CD14-positive monocyte (primary cell): Measurements from ENCODE around the gene C2orf81. TPM values are rescaled to one million over a fixed set of nuclear protein-coding genes. Genes with fewer than 3 reads are reported as not detected.

Experiments
- DNase-seq, 3 donors: peaks; one replicate each; pipeline ENCODE4 v3.0.0-alpha.2; 2011 to 2022
- H2AFZ ChIP-seq: 2 replicates; pipeline ENCODE4 v1.6.0; 2012; ENCODE audit warnings: mild to moderate bottlenecking, low read depth, low read length, inconsistent platforms; ENCODE audit not compliant: insufficient read depth, poor library complexity, severe bottlenecking
- H3K27ac ChIP-seq, 2 donors: 1 replicate in 1 of 2; 2 replicates in 1 of 2; pipeline ENCODE4 v1.5.1; 2012 to 2013; ENCODE audit warnings: low read length in 2 of 2, control low read depth in 1 of 2, inconsistent platforms in 1 of 2, low read depth in 1 of 2, mild to moderate bottlenecking in 1 of 2
- H3K27me3 ChIP-seq, 2 donors: one replicate each; pipeline versions ENCODE4 v1.6.0 to v1.6.1; 2011 to 2013; ENCODE audit warnings: low read length in 2 of 2; ENCODE audit not compliant: control insufficient read depth in 2 of 2, insufficient read depth in 2 of 2
- H3K36me3 ChIP-seq, 2 donors: replicated peaks in 1 of 2; 1 replicate in 1 of 2; 2 replicates in 1 of 2; pipeline versions ENCODE4 v1.5.1 to v1.6.1; 2012 to 2013; ENCODE audit warnings: low read length in 2 of 2, control low read depth in 1 of 2, inconsistent platforms in 1 of 2, mild to moderate bottlenecking in 1 of 2; ENCODE audit not compliant: insufficient read depth in 2 of 2, control insufficient read depth in 1 of 2
- H3K4me1 ChIP-seq, 2 donors: 1 replicate in 1 of 2; 2 replicates in 1 of 2; pipeline versions ENCODE4 v1.5.1 to v1.6.1; 2012 to 2013; ENCODE audit warnings: low read length in 2 of 2, control low read depth in 1 of 2, inconsistent platforms in 1 of 2, mild to moderate bottlenecking in 1 of 2, moderate library complexity in 1 of 2; ENCODE audit not compliant: insufficient read depth in 2 of 2, control insufficient read depth in 1 of 2
- H3K4me2 ChIP-seq: replicated peaks from 2 replicates; pipeline ENCODE3; 2012; ENCODE audit warnings: low read length, moderate library complexity, mild to moderate bottlenecking; ENCODE audit not compliant: poor library complexity, severe bottlenecking; ENCODE audit errors: extremely low read depth
- H3K4me3 ChIP-seq, 3 experiments: fragments of 200-600 bp in 1 of 3; sonication (generic) in 1 of 3; replicated peaks in 1 of 3; 1 replicate in 2 of 3; 2 replicates in 1 of 3; pipeline ENCODE4 v1.5.1; 2011 to 2013; ENCODE audit warnings: low read length in 3 of 3, mild to moderate bottlenecking in 3 of 3, control low read depth in 2 of 3, low read depth in 2 of 3, inconsistent platforms in 1 of 3, moderate library complexity in 1 of 3
- H3K79me2 ChIP-seq: 2 replicates; pipeline ENCODE4 v1.6.0; 2012; ENCODE audit warnings: mild to moderate bottlenecking, control low read depth, inconsistent platforms, low read length, moderate library complexity; ENCODE audit not compliant: insufficient read depth
- H3K9ac ChIP-seq: 2 replicates; pipeline ENCODE4 v1.6.0; 2017; ENCODE audit warnings: low read length, mild to moderate bottlenecking; ENCODE audit not compliant: insufficient read depth, poor library complexity, severe bottlenecking
- H3K9me3 ChIP-seq, 2 donors: replicated peaks in 1 of 2; 1 replicate in 1 of 2; 2 replicates in 1 of 2; pipeline versions ENCODE4 v1.5.1 to v1.6.1; 2012 to 2013; ENCODE audit warnings: low read length in 2 of 2, control low read depth in 1 of 2; ENCODE audit not compliant: control insufficient read depth in 1 of 2, insufficient read depth in 1 of 2
- H4K20me1 ChIP-seq: 2 replicates; pipeline ENCODE4 v1.6.0; 2012; ENCODE audit warnings: mild to moderate bottlenecking, low read length, control low read depth, moderate library complexity; ENCODE audit not compliant: insufficient read depth
- H3K27ac Mint-ChIP-seq, 7 donors: one replicate each; pipeline ENCODE4 v1.8.0; 2020; ENCODE audit warnings: mild to moderate bottlenecking in 7 of 7, mixed read lengths in 7 of 7, moderate library complexity in 6 of 7, inconsistent platforms in 2 of 7
- H3K27me3 Mint-ChIP-seq, 3 donors: one replicate each; pipeline ENCODE4 v1.8.0; 2021 to 2022; ENCODE audit warnings: low read depth in 3 of 3, mild to moderate bottlenecking in 3 of 3, mixed read lengths in 3 of 3, moderate library complexity in 3 of 3, inconsistent platforms in 1 of 3
- H3K36me3 Mint-ChIP-seq, 2 donors: one replicate each; pipeline ENCODE4 v1.8.0; 2020; ENCODE audit warnings: mixed read lengths in 2 of 2, inconsistent platforms in 1 of 2, mild to moderate bottlenecking in 1 of 2
- H3K4me1 Mint-ChIP-seq: one replicate; pipeline ENCODE4 v1.8.0; 2020; ENCODE audit warnings: mild to moderate bottlenecking, mixed read lengths
- H3K4me3 Mint-ChIP-seq, 2 donors: one replicate each; pipeline ENCODE4 v1.8.0; 2020; ENCODE audit warnings: mild to moderate bottlenecking in 2 of 2, mixed read lengths in 2 of 2, moderate library complexity in 1 of 2
- H3K9me3 Mint-ChIP-seq, 7 donors: one replicate each; pipeline ENCODE4 v1.8.0; 2020 to 2022; ENCODE audit warnings: mixed read lengths in 7 of 7, mild to moderate bottlenecking in 6 of 7, moderate library complexity in 6 of 7, inconsistent platforms in 2 of 7
- WGBS: methylation state at CpG from one replicate; pipeline ENCODE4 v1.1.5; 2013; ENCODE audit warnings: missing lambda C conversion rate; ENCODE audit not compliant: insufficient coverage; 5-methylcytosine and 5-hydroxymethylcytosine counted together
- intact Hi-C, 2 donors: fragments of 100-400 bp; cut with micrococcal nuclease; formaldehyde crosslinking; loops; one replicate each; pipeline versions ENCODE4 v1.15.0 to v1.15.1; 2023
- polyA plus RNA-seq, 3 donors: library from polyadenylated mRNA; depleted of rRNA in 1 of 3; unstranded in 2 of 3; stranded (reverse) in 1 of 3; fragments of 300-500 nt in 2 of 3; fragments of >200 nt in 1 of 3; fragmentation: Illumina TruSeq in 2 of 3; gene quantifications; 1 replicate in 2 of 3; 2 replicates in 1 of 3; pipeline ENCODE4 v1.2.3, GENCODE V29; 2012 to 2021
- TF ChIP-seq, protein P1 (sequence below): fragments of 200-600 bp; IDR thresholded peaks from one replicate; pipeline ENCODE4 v1.8.0; 2022; ENCODE audit warnings: antibody characterized with exemption, mild to moderate bottlenecking

Gene C2orf81
- polyA plus RNA-seq, 3 donors, result 0.49 to 1.7 (median 1.2) TPM

DNA sequence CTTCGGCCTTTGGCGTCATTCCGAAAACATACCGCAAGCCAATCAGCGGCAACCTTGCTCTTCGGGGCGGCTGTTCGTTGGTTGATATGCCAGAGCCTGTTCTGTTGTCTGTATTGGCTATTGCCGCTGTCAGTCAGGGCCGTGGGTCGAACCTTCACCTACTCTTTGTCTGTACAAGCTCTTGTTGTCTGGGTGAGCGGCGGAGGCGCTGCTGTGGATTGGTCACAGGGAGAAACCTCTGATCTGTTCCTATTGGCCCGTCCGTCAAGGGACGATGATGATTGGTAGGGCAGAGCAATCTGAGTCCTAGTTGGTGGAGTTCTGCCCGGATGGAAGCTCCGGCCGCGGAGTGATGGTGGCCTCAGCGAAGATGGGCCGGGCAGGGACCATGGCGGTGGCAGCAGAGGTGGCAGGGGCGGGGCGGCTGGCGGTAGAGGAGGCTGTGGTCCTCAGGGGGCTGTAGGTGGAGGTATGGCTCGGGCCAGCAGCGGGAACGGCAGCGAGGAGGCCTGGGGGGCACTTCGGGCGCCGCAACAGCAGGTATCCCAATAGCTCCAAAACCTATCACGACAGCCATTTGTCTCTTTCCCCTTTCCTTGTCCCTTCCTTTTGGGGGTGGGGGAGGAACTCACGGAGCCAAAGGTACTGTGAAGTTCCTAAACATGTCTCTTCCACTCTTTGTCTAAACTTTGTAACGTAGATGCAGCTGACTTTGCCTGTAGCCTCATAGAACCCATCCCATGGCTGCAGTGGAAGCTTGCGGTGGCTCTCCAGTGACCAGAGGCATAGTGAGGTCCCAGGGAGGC, 36.9 kb upstream of the C2orf81 start, which contains the start of gene WBP1:
TSS of gene WBP1 (plus strand) at position 307 of the 806 bp plus-strand sequence. CDS start at position 472, 165 bp downstream.
- intact Hi-C loops, result loop anchor here (5.0 kb wide), 1 partner anchor 69 kb away; the partner anchor contains the start of genes AUP1 (in 2 of the 2), DQX1 (in 2 of the 2) and HTRA2 (in 2 of the 2)

More for the DNA sequence above, 36.9 kb upstream of the C2orf81 start, which contains the start of gene WBP1:
- no peaks in the 10 kb centered on the region for H3K27me3 ChIP-seq
- TF ChIP-seq, protein P1, sequence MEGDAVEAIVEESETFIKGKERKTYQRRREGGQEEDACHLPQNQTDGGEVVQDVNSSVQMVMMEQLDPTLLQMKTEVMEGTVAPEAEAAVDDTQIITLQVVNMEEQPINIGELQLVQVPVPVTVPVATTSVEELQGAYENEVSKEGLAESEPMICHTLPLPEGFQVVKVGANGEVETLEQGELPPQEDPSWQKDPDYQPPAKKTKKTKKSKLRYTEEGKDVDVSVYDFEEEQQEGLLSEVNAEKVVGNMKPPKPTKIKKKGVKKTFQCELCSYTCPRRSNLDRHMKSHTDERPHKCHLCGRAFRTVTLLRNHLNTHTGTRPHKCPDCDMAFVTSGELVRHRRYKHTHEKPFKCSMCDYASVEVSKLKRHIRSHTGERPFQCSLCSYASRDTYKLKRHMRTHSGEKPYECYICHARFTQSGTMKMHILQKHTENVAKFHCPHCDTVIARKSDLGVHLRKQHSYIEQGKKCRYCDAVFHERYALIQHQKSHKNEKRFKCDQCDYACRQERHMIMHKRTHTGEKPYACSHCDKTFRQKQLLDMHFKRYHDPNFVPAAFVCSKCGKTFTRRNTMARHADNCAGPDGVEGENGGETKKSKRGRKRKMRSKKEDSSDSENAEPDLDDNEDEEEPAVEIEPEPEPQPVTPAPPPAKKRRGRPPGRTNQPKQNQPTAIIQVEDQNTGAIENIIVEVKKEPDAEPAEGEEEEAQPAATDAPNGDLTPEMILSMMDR, result no peak
- Mint-ChIP-seq H3K27ac (peak within 1 kb of the TSS; percentile 87 to 97 (median 94)), H3K9me3 (peaks cover 0 to 2% (median 0%) of the 10 kb centered on the region in 7 donors), H3K4me1 (peaks cover 46% of the 10 kb centered on the region), H3K36me3 (peaks cover 25 to 34% of the 10 kb centered on the region in 2 donors), H3K4me3 (peak within 1 kb of the TSS; percentile 93 to 94), H3K27me3 (peaks cover 0 to 2% (median 0%) of the 10 kb centered on the region in 3 donors)
- H3K79me2 ChIP-seq, result peaks cover 21% of the 10 kb centered on the region
- peak within 1 kb of the TSS; percentile 85 for H3K9ac ChIP-seq
- peaks cover 35 to 41% of the 10 kb centered on the region in 2 donors for H3K4me1 ChIP-seq
- H3K27ac ChIP-seq, result peak within 1 kb of the TSS; percentile 81 to 92
- 0% methylated on average over 23 of the region's 38 CpGs for WGBS
- peak within 1 kb of the TSS; percentile 92 for H2AFZ ChIP-seq
- H3K36me3 ChIP-seq, result peaks cover 19 to 24% of the 10 kb centered on the region in 2 donors
- peak within 1 kb of the TSS; percentile 100 for H3K4me2 ChIP-seq
- H3K4me3 ChIP-seq, result peak within 1 kb of the TSS; percentile 74 to 90 (median 80)
- peak; percentile 100 for DNase-seq
- no peaks in the 10 kb centered on the region for H4K20me1 ChIP-seq
- H3K9me3 ChIP-seq, result no peaks in the 10 kb centered on the region
